ENCODE results near the gene PTX3.

PTX3 gene

GRCh38 chr3:157436583-157437291, at the start of gene PTX3:
PTX3 (plus strand) TSS chr3:157436850; CDS start chr3:157436934, 84 bp downstream.
- in situ Hi-C loops (cut with MboI; ENCODE audit: low sequenced_read_pairs) = no loop called here

- in situ Hi-C loops (cut with MboI; ENCODE audit: low sequenced_read_pairs) = no loop called here
Measured at GRCh38 chr3:157387708-157388435, 48.8 kb upstream of the PTX3 start.

GRCh38 chr3:157388976-157389375, 47.7 kb upstream of the PTX3 start:
- in situ Hi-C loops (cut with MboI; ENCODE audit: low sequenced_read_pairs) = no loop called here

GRCh38 chr3:157390713-157391515, 45.7 kb upstream of the PTX3 start:
- in situ Hi-C loops (cut with MboI; ENCODE audit: low sequenced_read_pairs) = no loop called here

GRCh38 chr3:157392104-157392503, 44.5 kb upstream of the PTX3 start:
- in situ Hi-C loops (cut with MboI; ENCODE audit: low sequenced_read_pairs) = no loop called here

- in situ Hi-C loops (cut with MboI; ENCODE audit: low sequenced_read_pairs) = no loop called here
Measured at GRCh38 chr3:157393113-157393512, 43.5 kb upstream of the PTX3 start.

GRCh38 chr3:157394411-157394810, 42.2 kb upstream of the PTX3 start:
- in situ Hi-C loops (cut with MboI; ENCODE audit: low sequenced_read_pairs) = no loop called here

GRCh38 chr3:157398598-157398997, 38.1 kb upstream of the PTX3 start:
- in situ Hi-C loops (cut with MboI; ENCODE audit: low sequenced_read_pairs) = no loop called here

GRCh38 chr3:157404381-157404780, 32.3 kb upstream of the PTX3 start:
- in situ Hi-C loops (cut with MboI; ENCODE audit: low sequenced_read_pairs) = no loop called here

GRCh38 chr3:157405457-157405856, 31.2 kb upstream of the PTX3 start:
- in situ Hi-C loops (cut with MboI; ENCODE audit: low sequenced_read_pairs) = no loop called here

- in situ Hi-C loops (cut with MboI; ENCODE audit: low sequenced_read_pairs) = no loop called here
Measured at GRCh38 chr3:157406394-157406793, 30.3 kb upstream of the PTX3 start.

- in situ Hi-C loops (cut with MboI; ENCODE audit: low sequenced_read_pairs) = no loop called here
Measured at GRCh38 chr3:157407769-157408168, 28.9 kb upstream of the PTX3 start.

- in situ Hi-C loops (cut with MboI; ENCODE audit: low sequenced_read_pairs) = no loop called here
Measured at GRCh38 chr3:157408499-157409149, 28.0 kb upstream of the PTX3 start.

GRCh38 chr3:157409516-157409915, 27.1 kb upstream of the PTX3 start:
- in situ Hi-C loops (cut with MboI; ENCODE audit: low sequenced_read_pairs) = no loop called here

- in situ Hi-C loops (cut with MboI; ENCODE audit: low sequenced_read_pairs) = no loop called here
Measured at GRCh38 chr3:157410945-157411344, 25.7 kb upstream of the PTX3 start.

GRCh38 chr3:157412323-157412855, 24.3 kb upstream of the PTX3 start:
- in situ Hi-C loops (cut with MboI; ENCODE audit: low sequenced_read_pairs) = no loop called here

GRCh38 chr3:157414861-157415260, 21.8 kb upstream of the PTX3 start:
- in situ Hi-C loops (cut with MboI; ENCODE audit: low sequenced_read_pairs) = no loop called here

GRCh38 chr3:157416347-157417087, 20.1 kb upstream of the PTX3 start:
- in situ Hi-C loops (cut with MboI; ENCODE audit: low sequenced_read_pairs) = no loop called here

GRCh38 chr3:157417247-157417646, 19.4 kb upstream of the PTX3 start:
- in situ Hi-C loops (cut with MboI; ENCODE audit: low sequenced_read_pairs) = no loop called here

GRCh38 chr3:157418104-157418503, 18.5 kb upstream of the PTX3 start:
- in situ Hi-C loops (cut with MboI; ENCODE audit: low sequenced_read_pairs) = no loop called here

Data from HL-60/S4 treated with retinoic acid at 250 ng/mL for 4 days and 3 days (cell line).